Stimulated activated CD4-positive, alpha-beta T cell treated with anti-CD3 and anti-CD28 coated beads, Interleukin-15, amount 100 ng/mL, for 1 hour (primary cell): ENCODE data around the gene HGS.
A peak's percentile ranks its signal among the peaks of the same experiment; 100 is the strongest.
"Not testable (repeated sequence)": the region's sequence is repeated elsewhere in the genome, so short reads cannot be mapped to it uniquely, and the experiment has no call there.

Source experiments
- DNase-seq, 2 donors: peaks; one replicate each; pipeline ENCODE4 v3.0.0-alpha.2; 2020; ENCODE audit warnings: low read depth in 1 of 2, low spot score in 1 of 2

The HGS gene

GRCh38 chr17:81655378-81656117 is 28.3 kb upstream of the HGS start:
- DNase-seq, result no peak

DNA sequence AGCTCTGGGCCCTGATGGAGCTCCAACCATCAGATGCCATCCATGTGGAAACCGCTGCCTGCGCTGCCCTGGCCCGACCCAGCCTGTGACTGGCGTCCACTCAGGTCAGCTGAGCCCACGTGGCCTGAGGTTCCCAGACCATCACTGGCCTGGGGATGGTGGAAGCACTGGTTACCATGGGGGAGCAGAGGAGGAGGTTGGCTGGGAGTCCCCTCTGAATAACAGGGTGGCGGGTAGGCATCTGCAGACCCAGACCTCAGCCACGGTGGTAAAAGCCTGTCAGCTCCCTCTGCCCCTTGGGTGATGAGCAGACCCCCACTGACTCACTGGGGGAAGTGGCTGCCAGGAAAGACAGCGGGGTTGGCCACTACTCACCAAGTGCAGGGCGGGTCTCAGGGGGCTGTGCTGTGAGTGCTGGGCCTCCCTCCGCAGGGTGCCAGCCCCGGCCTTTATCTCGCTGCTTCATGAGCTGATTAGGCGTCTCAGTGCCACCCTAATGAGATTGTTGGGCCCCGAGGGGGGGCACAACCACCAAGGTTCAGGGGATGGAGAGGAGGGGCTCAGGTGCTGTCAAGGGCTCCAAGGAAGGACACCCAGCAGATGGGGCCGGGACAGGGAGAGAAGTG is 27.6 kb upstream of the HGS start, which contains the start of gene PDE6G:
Gene PDE6G (minus strand): TSS at position 425 of the 626 bp plus-strand sequence. CDS start 3,237 bp downstream, outside the sequence.
- DNase-seq, result no peak

GRCh38 chr17:81656835-81657234 is 27.0 kb upstream of the HGS start:
- DNase-seq, result no peak

GRCh38 chr17:81659038-81659437 is 24.8 kb upstream of the HGS start:
- DNase-seq, result no peak

- no peak for DNase-seq
Measured at GRCh38 chr17:81660441-81660840, 23.4 kb upstream of the HGS start.

GRCh38 chr17:81662002-81662401 is 21.8 kb upstream of the HGS start:
- DNase-seq, result no peak

DNA sequence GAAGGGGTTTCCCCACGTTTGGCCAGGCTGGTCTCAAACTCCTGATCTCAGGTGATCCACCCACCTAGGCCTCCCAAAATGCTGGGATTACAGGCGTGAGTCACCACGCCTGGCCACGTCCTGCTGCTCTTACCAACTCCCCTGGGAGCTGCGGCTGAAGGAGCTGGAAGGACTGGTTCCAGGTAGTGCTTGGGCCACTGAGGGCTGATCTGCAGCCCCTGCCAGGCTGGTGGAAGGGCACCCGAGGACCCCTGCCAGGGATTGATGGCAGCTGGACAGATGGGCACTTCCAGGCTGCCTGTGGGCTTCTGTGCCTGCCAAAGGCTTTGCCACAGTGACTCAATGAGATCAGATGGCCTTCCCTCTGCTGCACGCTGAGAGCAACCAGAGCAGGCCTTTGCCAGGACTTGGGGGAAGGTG is 19.8 kb upstream of the HGS start:
- no peak for DNase-seq

GRCh38 chr17:81665205-81666091 is 18.4 kb upstream of the HGS start:
- peak in 1 of 2 donors; percentile 48 for DNase-seq

DNA sequence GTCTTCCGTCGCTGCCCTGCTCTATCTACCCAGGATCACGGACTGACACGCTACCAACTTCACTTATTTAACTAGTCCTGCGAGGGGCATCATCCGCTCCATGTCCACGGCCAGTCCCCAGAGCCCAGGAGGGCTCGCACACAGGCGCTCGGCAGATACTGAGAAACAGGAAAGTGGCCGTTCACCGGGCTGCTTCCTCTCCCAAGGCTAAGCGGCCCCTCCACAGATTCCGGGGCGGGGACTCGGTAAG is 17.8 kb upstream of the HGS start:
- no peak for DNase-seq

- DNase-seq, result peak; percentile 84 to 88
Measured at GRCh38 chr17:81666342-81667191, 17.2 kb upstream of the HGS start, which contains the start of the genes CCDC137 and OXLD1. TSS of gene CCDC137 (plus strand) at chr17:81666737. CDS start at chr17:81666767, 30 bp downstream. TSS of gene OXLD1 (minus strand) at chr17:81666605. CDS start at chr17:81666577, 28 bp downstream.

DNA sequence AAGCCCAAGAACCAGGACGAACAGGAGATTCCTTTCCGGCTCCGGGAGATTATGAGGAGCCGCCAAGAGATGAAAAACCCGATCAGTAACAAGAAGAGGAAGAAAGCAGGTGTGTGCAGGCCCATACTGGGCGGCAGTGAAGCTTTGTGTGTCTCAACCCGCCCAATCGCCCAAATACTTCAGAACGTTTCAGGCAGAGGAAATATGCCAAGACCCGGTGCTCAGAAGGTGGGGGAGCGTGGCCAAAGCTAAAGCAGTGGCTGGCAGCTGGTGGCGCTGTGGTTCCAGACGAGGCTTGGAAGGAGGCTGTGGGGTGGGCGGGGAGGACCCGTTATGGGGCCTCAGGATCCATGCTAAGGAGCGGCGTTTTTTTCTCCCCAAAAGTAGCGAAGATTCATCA is 16.1 kb upstream of the HGS start:
- DNase-seq, result no peak

DNA sequence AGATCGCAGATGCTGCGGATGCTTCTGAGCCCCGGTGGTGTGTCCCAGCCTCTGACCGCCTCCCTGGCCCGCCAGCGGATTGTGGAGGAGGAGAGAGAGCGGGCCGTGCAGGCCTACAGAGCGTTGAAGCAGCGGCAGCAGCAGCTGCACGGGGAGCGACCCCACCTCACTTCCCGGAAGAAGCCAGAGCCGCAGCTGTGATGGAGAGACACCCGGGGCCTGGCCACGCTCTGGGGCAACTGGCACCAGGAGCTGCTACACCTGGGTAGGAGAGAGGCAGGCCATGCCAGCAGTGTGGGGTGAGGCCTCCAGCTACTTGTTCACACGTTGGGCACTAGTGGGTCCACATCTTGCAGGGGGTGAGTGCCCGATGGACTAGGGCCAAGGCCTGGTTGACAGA is 11.3 kb upstream of the HGS start:
- no peak for DNase-seq

DNA sequence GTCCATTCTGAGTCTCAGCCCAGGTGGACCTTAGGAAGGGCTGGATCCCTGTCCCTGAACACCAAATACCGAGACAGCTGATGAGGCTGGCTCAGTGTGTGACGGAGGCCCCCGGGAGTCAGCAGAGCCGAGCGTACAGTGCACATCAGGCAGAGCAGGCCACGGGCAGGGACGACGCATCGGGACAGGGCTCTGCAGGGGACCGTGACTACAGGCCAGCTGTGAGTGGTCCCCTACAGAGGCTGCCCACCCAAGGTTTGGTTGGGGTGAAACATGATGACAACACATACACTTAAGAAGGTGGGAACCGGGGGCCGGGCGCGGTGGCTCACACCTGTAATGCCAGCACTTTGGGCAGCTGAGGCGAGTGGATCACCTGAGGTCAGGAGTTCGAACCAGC is 10.9 kb upstream of the HGS start:
- DNase-seq, result no peak

DNA sequence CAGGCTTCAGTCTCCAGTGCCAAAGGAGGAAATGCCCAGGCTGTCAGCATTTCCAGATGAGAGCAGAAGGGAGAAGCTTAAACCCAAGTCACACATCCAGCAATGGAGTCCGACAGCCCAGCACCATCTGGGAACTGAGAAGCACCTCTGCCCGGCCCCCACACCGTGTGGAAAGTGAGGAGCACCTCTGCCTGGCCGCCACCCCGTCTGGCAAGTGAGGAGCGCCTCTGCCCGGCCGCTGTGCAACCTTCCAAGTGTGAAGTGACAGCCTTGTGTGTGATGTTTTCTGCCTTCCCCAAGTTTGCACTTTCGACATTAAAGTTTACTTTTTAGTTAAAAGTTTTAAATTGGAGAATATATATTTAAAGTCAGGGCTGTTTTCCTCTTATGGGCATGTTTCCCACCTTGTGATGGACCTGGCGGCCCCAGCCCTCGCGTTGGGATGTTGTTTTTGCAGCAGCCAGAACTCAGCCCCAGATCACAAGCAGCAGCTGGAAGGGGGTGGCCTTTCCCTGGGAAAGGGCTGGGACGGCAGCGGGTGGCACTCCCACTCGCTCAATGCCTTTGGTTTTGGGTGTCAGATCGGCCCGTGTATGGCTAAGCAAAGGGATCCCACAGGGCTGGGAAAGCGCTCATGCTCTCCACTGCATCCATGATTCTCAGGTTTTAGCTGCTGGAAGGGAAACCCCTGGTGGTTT is 10.1 kb upstream of the HGS start:
- DNase-seq, result no peak

DNA sequence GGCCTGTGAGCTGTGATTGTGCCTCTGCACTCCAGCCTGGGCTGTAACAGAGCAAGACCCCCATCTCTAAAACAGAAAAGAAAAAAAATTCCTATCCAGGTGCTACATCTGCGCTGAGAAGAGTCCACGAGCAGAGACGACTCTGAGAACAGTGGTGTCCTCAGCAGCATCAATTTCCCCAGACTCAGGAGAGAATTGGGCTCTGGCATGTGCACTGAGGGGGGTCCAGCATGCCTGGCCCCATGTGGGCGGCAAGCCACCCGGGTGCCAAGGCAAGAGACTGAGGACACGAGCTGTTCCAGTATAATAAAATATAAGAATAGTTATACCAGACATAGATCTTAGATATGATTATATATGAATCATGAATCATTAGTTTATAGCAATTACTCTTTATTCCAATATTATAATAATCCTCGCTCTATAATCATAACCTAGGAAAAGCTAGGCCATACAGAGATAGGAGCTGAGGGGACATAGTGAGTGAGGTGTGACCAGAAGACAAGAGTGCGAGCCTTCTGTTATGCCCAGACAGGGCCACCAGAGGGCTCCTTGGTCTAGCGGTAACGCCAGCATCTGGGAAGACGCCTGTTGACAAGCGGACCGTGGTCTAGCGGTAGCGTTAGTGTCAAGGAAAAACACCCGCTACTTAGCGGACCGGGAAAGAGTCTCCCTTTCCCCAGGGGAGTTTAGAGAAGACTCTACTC is 8.1 kb upstream of the HGS start:
- not testable (repeated sequence) for DNase-seq

- no peak for DNase-seq
Measured at GRCh38 chr17:81676906-81677305, 6.9 kb upstream of the HGS start.

DNA sequence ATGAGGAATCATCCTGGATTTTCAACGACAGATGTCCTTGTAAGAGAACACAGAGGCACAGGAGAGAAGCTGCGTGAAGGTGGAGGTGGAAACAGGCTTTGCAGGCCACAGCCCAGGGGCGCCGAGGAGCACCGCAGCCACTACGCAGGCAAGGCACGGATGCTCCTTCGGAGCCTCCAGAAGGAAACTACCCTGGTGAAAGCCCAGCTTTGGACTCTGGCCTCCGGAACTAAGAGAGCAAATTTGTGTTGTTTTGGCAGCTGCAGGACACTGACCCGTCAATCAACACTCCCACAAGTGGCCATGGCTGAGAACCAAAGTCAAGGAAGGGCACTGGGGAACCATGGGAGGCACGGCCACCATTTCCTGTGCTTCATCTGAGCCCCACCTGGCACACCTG is 3.7 kb upstream of the HGS start:
- no peak for DNase-seq

DNA sequence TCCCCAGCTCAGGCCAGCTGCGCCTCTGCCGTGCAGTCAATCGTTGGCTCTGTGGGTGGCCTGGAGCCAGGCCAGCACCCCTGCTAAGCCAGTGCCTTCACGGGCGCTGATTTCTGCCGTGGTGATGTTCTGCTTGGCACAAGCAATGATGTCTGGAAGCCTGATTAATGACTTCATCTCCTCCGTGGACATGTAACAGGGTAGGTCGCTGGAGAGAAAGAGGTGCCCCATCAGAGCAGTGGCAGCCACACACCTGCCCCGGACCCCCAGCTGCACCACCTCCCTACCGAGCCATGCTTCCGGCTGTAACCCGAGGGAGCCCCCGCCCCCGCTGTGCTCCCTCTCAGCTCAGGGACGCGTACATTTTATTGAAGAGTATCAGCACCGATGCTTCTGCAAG is 2.1 kb upstream of the HGS start:
- no peak for DNase-seq

- DNase-seq, result no peak
Measured at GRCh38 chr17:81682565-81683207, 1.1 kb upstream of the HGS start.
